ENCODE data around the gene NCOA6. TPM values are rescaled to one million over a fixed set of nuclear protein-coding genes. Genes with fewer than 3 reads are reported as not detected.
"Not testable (repeated sequence)": the region's sequence is repeated elsewhere in the genome, so short reads cannot be mapped to it uniquely, and the experiment has no call there.

The NCOA6 gene
- polyA plus RNA-seq, 4 donors: 19.3 to 46.5 (median 28.9) TPM

- H3K9me3 ChIP-seq (ENCODE audit: control insufficient read depth in 2 of 2, insufficient read depth in 1 of 2, low read depth in 1 of 2, low read length in 1 of 2): no peaks in the 10 kb centered on the region
- H3K27ac ChIP-seq (ENCODE audit: low read depth in 1 of 3, low read length in 2 of 3): peak overlapping the region in 2 of 3 donors; percentile 87 to 88
- FAIRE-seq (no peak), DNase-seq (no peak)
- peaks cover 0 to 5% (median 0%) of the 10 kb centered on the region in 3 donors for H3K36me3 ChIP-seq (ENCODE audit: control insufficient read depth in 3 of 3, insufficient read depth in 2 of 3, low read depth in 1 of 3, low read length in 3 of 3)
- H3K27me3 ChIP-seq (ENCODE audit: control insufficient read depth in 3 of 3, insufficient read depth in 3 of 3, low read length in 3 of 3): no peaks in the 10 kb centered on the region
- peaks cover 4 to 8% (median 7%) of the 10 kb centered on the region in 3 donors for H3K4me1 ChIP-seq (ENCODE audit: control insufficient read depth in 3 of 3, insufficient read depth in 2 of 3, low read depth in 1 of 3, low read length in 2 of 3)
- H3K4me3 ChIP-seq (ENCODE audit: low read depth in 1 of 3, low read length in 3 of 3): peak overlapping the region in 2 of 3 donors; percentile 71 to 94
- 0 to 15% (median 11%) methylated on average over 1 of the region's 1 CpG for WGBS, 3 donors
Observed at GRCh38 chr20:34824026-34824425, 1.4 kb downstream of the NCOA6 start.

- peaks cover 4 to 8% (median 8%) of the 10 kb centered on the region in 3 donors for H3K4me1 ChIP-seq (ENCODE audit: control insufficient read depth in 3 of 3, insufficient read depth in 2 of 3, low read depth in 1 of 3, low read length in 2 of 3)
- WGBS, 3 donors: 31 to 44% (median 40%) methylated on average over 8 of the region's 8 CpGs
- FAIRE-seq: no peak
Observed at GRCh38 chr20:34820805-34821578, 4.5 kb downstream of the NCOA6 start.

GRCh38 chr20:34817801-34818200, 7.7 kb downstream of the NCOA6 start:
- Histone ChIP-seq H3K9me3 (ENCODE audit: control insufficient read depth in 2 of 2, insufficient read depth in 1 of 2, low read depth in 1 of 2, low read length in 1 of 2) (peaks cover 0 to 3% of the 10 kb centered on the region in 2 donors), H3K36me3 (ENCODE audit: control insufficient read depth in 3 of 3, insufficient read depth in 2 of 3, low read depth in 1 of 3, low read length in 3 of 3) (peaks cover 0 to 5% (median 0%) of the 10 kb centered on the region in 3 donors), H3K27me3 (ENCODE audit: control insufficient read depth in 3 of 3, insufficient read depth in 3 of 3, low read length in 3 of 3) (no peaks in the 10 kb centered on the region), H3K27ac (ENCODE audit: low read depth in 1 of 3, low read length in 2 of 3) (no peak overlapping the region), H3K4me1 (ENCODE audit: control insufficient read depth in 3 of 3, insufficient read depth in 2 of 3, low read depth in 1 of 3, low read length in 2 of 3) (peaks cover 0 to 8% (median 4%) of the 10 kb centered on the region in 3 donors), H3K4me3 (ENCODE audit: low read depth in 1 of 3, low read length in 3 of 3) (no peak overlapping the region)
- FAIRE-seq (no peak), DNase-seq (no peak)
- 39 to 47% (median 43%) methylated on average over 2 of the region's 2 CpGs for WGBS, 3 donors

More at GRCh38 chr20:34820805-34821578, 4.5 kb downstream of the NCOA6 start:
- H3K9me3 ChIP-seq (ENCODE audit: control insufficient read depth in 2 of 2, insufficient read depth in 1 of 2, low read depth in 1 of 2, low read length in 1 of 2): no peaks in the 10 kb centered on the region
- DNase-seq: no peak
- no peak overlapping the region for H3K27ac ChIP-seq (ENCODE audit: low read depth in 1 of 3, low read length in 2 of 3)
- peaks cover 0 to 5% (median 0%) of the 10 kb centered on the region in 3 donors for H3K36me3 ChIP-seq (ENCODE audit: control insufficient read depth in 3 of 3, insufficient read depth in 2 of 3, low read depth in 1 of 3, low read length in 3 of 3)
- H3K27me3 ChIP-seq (ENCODE audit: control insufficient read depth in 3 of 3, insufficient read depth in 3 of 3, low read length in 3 of 3): no peaks in the 10 kb centered on the region
- H3K4me3 ChIP-seq (ENCODE audit: low read depth in 1 of 3, low read length in 3 of 3): no peak overlapping the region

GRCh38 chr20:34817072-34817471, 8.4 kb downstream of the NCOA6 start:
- no peak for FAIRE-seq

GRCh38 chr20:34815636-34816035, 9.8 kb downstream of the NCOA6 start:
- H3K4me3 ChIP-seq (ENCODE audit: low read depth in 1 of 3, low read length in 3 of 3): no peak overlapping the region
- no peak overlapping the region for H3K27ac ChIP-seq (ENCODE audit: low read depth in 1 of 3, low read length in 2 of 3)
- peaks cover 0 to 3% of the 10 kb centered on the region in 2 donors for H3K9me3 ChIP-seq (ENCODE audit: control insufficient read depth in 2 of 2, insufficient read depth in 1 of 2, low read depth in 1 of 2, low read length in 1 of 2)
- peaks cover 0 to 2% (median 0%) of the 10 kb centered on the region in 3 donors for H3K4me1 ChIP-seq (ENCODE audit: control insufficient read depth in 3 of 3, insufficient read depth in 2 of 3, low read depth in 1 of 3, low read length in 2 of 3)
- no peak for FAIRE-seq
- no peaks in the 10 kb centered on the region for H3K27me3 ChIP-seq (ENCODE audit: control insufficient read depth in 3 of 3, insufficient read depth in 3 of 3, low read length in 3 of 3)
- no peak for DNase-seq
- H3K36me3 ChIP-seq (ENCODE audit: control insufficient read depth in 3 of 3, insufficient read depth in 2 of 3, low read depth in 1 of 3, low read length in 3 of 3): peaks cover 0 to 5% (median 0%) of the 10 kb centered on the region in 3 donors
- 89 to 100% (median 94%) methylated on average over 1 of the region's 1 CpG for whole genome bisulfite sequencing, 3 donors

More at GRCh38 chr20:34817072-34817471, 8.4 kb downstream of the NCOA6 start:
- WGBS, 3 donors: 48 to 58% (median 48%) methylated on average over 1 to 2 of the region's 2 CpGs
- DNase-seq: no peak
- H3K27me3 ChIP-seq (ENCODE audit: control insufficient read depth in 3 of 3, insufficient read depth in 3 of 3, low read length in 3 of 3): no peaks in the 10 kb centered on the region
- H3K4me1 ChIP-seq (ENCODE audit: control insufficient read depth in 3 of 3, insufficient read depth in 2 of 3, low read depth in 1 of 3, low read length in 2 of 3): peaks cover 0 to 4% (median 4%) of the 10 kb centered on the region in 3 donors
- peaks cover 0 to 3% of the 10 kb centered on the region in 2 donors for H3K9me3 ChIP-seq (ENCODE audit: control insufficient read depth in 2 of 2, insufficient read depth in 1 of 2, low read depth in 1 of 2, low read length in 1 of 2)
- no peak overlapping the region for H3K4me3 ChIP-seq (ENCODE audit: low read depth in 1 of 3, low read length in 3 of 3)
- peaks cover 0 to 5% (median 0%) of the 10 kb centered on the region in 3 donors for H3K36me3 ChIP-seq (ENCODE audit: control insufficient read depth in 3 of 3, insufficient read depth in 2 of 3, low read depth in 1 of 3, low read length in 3 of 3)
- H3K27ac ChIP-seq (ENCODE audit: low read depth in 1 of 3, low read length in 2 of 3): no peak overlapping the region

GRCh38 chr20:34808583-34808982, 16.9 kb downstream of the NCOA6 start:
- Histone ChIP-seq H3K9me3 (ENCODE audit: control insufficient read depth in 2 of 2, insufficient read depth in 1 of 2, low read depth in 1 of 2, low read length in 1 of 2) (no peaks in the 10 kb centered on the region), H3K27ac (ENCODE audit: low read depth in 1 of 3, low read length in 2 of 3) (no peak overlapping the region), H3K4me3 (ENCODE audit: low read depth in 1 of 3, low read length in 3 of 3) (no peak overlapping the region), H3K4me1 (ENCODE audit: control insufficient read depth in 3 of 3, insufficient read depth in 2 of 3, low read depth in 1 of 3, low read length in 2 of 3) (peaks cover 0 to 6% (median 4%) of the 10 kb centered on the region in 3 donors), H3K36me3 (ENCODE audit: control insufficient read depth in 3 of 3, insufficient read depth in 2 of 3, low read depth in 1 of 3, low read length in 3 of 3) (peaks cover 0 to 7% (median 2%) of the 10 kb centered on the region in 3 donors), H3K27me3 (ENCODE audit: control insufficient read depth in 3 of 3, insufficient read depth in 3 of 3, low read length in 3 of 3) (no peaks in the 10 kb centered on the region)
- 56 to 87% (median 68%) methylated on average over 5 of the region's 5 CpGs for WGBS, 3 donors
- no peak for FAIRE-seq
- DNase-seq: peak in 1 of 2 donors; percentile 46

GRCh38 chr20:34807944-34808465, 17.4 kb downstream of the NCOA6 start:
- H3K4me1 ChIP-seq (ENCODE audit: control insufficient read depth in 3 of 3, insufficient read depth in 2 of 3, low read depth in 1 of 3, low read length in 2 of 3); H3K9me3 ChIP-seq (ENCODE audit: control insufficient read depth in 2 of 2, insufficient read depth in 1 of 2, low read depth in 1 of 2, low read length in 1 of 2); H3K4me3 ChIP-seq (ENCODE audit: low read depth in 1 of 3, low read length in 3 of 3); FAIRE-seq; H3K27me3 ChIP-seq (ENCODE audit: control insufficient read depth in 3 of 3, insufficient read depth in 3 of 3, low read length in 3 of 3); H3K27ac ChIP-seq (ENCODE audit: low read depth in 1 of 3, low read length in 2 of 3): not testable (repeated sequence)
- WGBS, 3 donors: 78 to 87% (median 80%) methylated on average over 8 of the region's 8 CpGs
- peak in 1 of 2 donors; percentile 36 for DNase-seq
- peaks cover 0 to 11% (median 2%) of the 10 kb centered on the region in 3 donors for H3K36me3 ChIP-seq (ENCODE audit: control insufficient read depth in 3 of 3, insufficient read depth in 2 of 3, low read depth in 1 of 3, low read length in 3 of 3)

GRCh38 chr20:34806255-34806654, 19.2 kb downstream of the NCOA6 start:
- Histone ChIP-seq H3K4me3 (ENCODE audit: low read depth in 1 of 3, low read length in 3 of 3) (no peak overlapping the region), H3K9me3 (ENCODE audit: control insufficient read depth in 2 of 2, insufficient read depth in 1 of 2, low read depth in 1 of 2, low read length in 1 of 2) (no peaks in the 10 kb centered on the region), H3K36me3 (ENCODE audit: control insufficient read depth in 3 of 3, insufficient read depth in 2 of 3, low read depth in 1 of 3, low read length in 3 of 3) (peaks cover 0 to 19% (median 2%) of the 10 kb centered on the region in 3 donors), H3K27ac (ENCODE audit: low read depth in 1 of 3, low read length in 2 of 3) (no peak overlapping the region), H3K4me1 (ENCODE audit: control insufficient read depth in 3 of 3, insufficient read depth in 2 of 3, low read depth in 1 of 3, low read length in 2 of 3) (peaks cover 0 to 6% (median 4%) of the 10 kb centered on the region in 3 donors), H3K27me3 (ENCODE audit: control insufficient read depth in 3 of 3, insufficient read depth in 3 of 3, low read length in 3 of 3) (no peaks in the 10 kb centered on the region)
- FAIRE-seq (no peak), DNase-seq (peak in 1 of 2 donors; percentile 17)

Data from small intestine (tissue), 7 donors.